Fibroblast of pulmonary artery (primary cell): ENCODE measurements around the gene SMG9.
"Not testable (repeated sequence)": the region's sequence is repeated elsewhere in the genome, so short reads cannot be mapped to it uniquely, and the experiment has no call there.

Source experiments
- DNase-seq: peaks from one replicate; pipeline ENCODE4 v3.0.0-alpha.2; 2010; ENCODE audit warnings: low read depth
- H3K4me3 ChIP-seq: replicated peaks from 2 replicates; pipeline ENCODE4 v1.5.1; 2011; ENCODE audit warnings: low read depth, mild to moderate bottlenecking, control low read depth, low read length, moderate library complexity
- CTCF ChIP-seq: IDR thresholded peaks from 2 replicates; pipeline ENCODE4 v1.5.1; 2011; ENCODE audit warnings: mild to moderate bottlenecking, control low read depth, low read length, inconsistent platforms; ENCODE audit errors: missing control alignments

SMG9 gene

GRCh38 chr19:43765109-43765876 lies 10.5 kb upstream of the SMG9 start:
- peak; percentile 89 for DNase-seq
- TF ChIP-seq CTCF: no peak
- no peak overlapping the region for H3K4me3 ChIP-seq

- H3K4me3 ChIP-seq, DNase-seq: not testable (repeated sequence)
Measured at GRCh38 chr19:43764684-43765083, 9.9 kb upstream of the SMG9 start.

GRCh38 chr19:43763473-43763939 lies 8.7 kb upstream of the SMG9 start:
- no peak for TF ChIP-seq CTCF
- H3K4me3 ChIP-seq: no peak overlapping the region
- DNase-seq: no peak

More at GRCh38 chr19:43764684-43765083, 9.9 kb upstream of the SMG9 start:
- TF ChIP-seq CTCF: peak; percentile 1

- no peak for TF ChIP-seq CTCF
Measured at GRCh38 chr19:43762814-43763213, 8.1 kb upstream of the SMG9 start.

GRCh38 chr19:43760941-43761340 lies 6.2 kb upstream of the SMG9 start:
- DNase-seq: no peak
- no peak for TF ChIP-seq CTCF

More at GRCh38 chr19:43762814-43763213, 8.1 kb upstream of the SMG9 start:
- no peak overlapping the region for H3K4me3 ChIP-seq
- DNase-seq: no peak

GRCh38 chr19:43759515-43759914 lies 4.8 kb upstream of the SMG9 start:
- H3K4me3 ChIP-seq: no peak overlapping the region
- TF ChIP-seq CTCF: peak; percentile 54
- DNase-seq: no peak

More at GRCh38 chr19:43760941-43761340, 6.2 kb upstream of the SMG9 start:
- no peak overlapping the region for H3K4me3 ChIP-seq

GRCh38 chr19:43755256-43755801 lies 567 bp upstream of the SMG9 start:
- TF ChIP-seq CTCF: no peak
- peak; percentile 78 for DNase-seq
- H3K4me3 ChIP-seq: peak overlapping the region; percentile 85
